Muscle of arm (tissue), 12 donors: Measurements from ENCODE around the gene NATD1. TPM values are rescaled to one million over a fixed set of nuclear protein-coding genes. Genes with fewer than 3 reads are reported as not detected.

Source experiments
- DNase-seq: peaks from one replicate; pipeline ENCODE4 v3.0.0-alpha.2; 2013
- polyA plus RNA-seq, 12 donors: library from polyadenylated mRNA; unstranded; fragments of 120-200 nt; gene quantifications; one replicate each; pipeline ENCODE4 v1.2.1, GENCODE V29; 2013; ENCODE audit not compliant: insufficient read length in 12 of 12

The NATD1 gene
- polyA plus RNA-seq, 12 donors: 9.9 to 26.2 (median 13.0) TPM; not detected in 1

DNA sequence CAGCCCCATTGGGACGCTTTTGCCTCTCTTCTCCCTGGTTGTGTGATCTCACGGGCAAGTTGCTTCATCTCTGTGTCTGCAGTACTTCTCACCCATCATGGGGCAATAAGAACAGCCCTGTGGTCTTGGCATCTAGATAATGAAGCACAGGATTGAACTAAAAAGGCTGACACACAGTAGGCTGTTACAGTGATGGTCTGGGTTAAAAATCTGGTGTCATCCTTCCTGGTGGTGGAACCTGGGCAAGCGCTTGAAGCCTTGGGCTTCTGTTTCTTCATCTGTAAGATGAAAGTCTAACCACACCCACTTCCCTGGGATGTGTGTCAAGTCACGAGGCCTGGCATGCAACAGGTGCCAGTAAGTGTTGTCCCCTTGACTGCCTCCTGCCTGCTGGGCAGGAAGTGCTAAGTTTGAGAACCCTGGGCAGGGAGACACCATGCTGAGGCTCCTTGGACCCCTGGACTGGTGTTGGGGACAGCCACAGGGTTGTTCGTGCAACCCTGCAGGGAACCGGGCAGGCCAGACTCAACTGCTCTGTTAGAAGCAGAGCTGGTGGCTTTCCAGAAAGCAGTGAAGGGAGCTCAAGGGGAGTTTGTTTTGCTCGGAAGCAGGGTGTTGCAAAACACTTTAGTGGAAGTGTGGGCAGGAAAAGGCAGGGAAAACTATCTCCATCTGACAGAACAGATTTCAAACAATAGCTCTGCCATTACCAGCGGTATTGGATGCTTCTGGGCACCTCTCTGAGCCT is 25.4 kb upstream of the NATD1 start:
- no peak for DNase-seq

DNA sequence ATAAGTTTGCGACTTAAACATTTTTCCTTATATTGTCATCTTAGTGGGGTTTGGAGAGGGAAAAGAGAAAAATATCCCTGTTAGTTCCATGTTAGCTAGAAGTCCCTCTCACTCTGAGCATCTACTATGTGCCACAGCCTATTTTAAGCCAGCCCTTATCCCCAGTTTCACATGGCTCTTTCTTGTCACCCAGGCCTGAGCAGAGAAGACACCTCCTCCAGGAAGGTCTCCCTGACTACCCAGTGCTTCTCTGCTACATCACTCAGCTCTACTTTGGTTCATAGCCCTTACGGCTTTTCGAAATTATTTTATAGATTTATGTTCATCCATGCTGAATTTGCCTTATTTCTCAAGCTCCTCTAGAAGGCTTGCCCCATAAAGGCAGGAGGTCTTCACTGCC is 24.1 kb upstream of the NATD1 start:
- DNase-seq: no peak

DNA sequence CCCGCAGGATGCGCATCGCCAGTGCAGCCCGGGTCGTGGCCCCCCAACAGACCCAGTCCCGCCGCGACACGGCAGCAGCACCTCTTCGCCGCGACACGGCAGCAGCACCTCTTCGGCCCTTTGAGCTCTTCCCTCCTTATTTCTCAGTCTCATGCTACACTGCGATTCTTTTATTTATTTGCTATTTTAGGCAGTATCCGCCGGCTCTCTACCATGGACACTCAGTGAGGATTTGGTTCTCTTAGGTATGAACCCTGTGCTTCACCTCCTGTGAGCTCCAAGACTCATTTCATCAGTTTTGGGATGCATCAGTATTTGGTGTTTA is 23.0 kb upstream of the NATD1 start:
- DNase-seq: no peak

DNA sequence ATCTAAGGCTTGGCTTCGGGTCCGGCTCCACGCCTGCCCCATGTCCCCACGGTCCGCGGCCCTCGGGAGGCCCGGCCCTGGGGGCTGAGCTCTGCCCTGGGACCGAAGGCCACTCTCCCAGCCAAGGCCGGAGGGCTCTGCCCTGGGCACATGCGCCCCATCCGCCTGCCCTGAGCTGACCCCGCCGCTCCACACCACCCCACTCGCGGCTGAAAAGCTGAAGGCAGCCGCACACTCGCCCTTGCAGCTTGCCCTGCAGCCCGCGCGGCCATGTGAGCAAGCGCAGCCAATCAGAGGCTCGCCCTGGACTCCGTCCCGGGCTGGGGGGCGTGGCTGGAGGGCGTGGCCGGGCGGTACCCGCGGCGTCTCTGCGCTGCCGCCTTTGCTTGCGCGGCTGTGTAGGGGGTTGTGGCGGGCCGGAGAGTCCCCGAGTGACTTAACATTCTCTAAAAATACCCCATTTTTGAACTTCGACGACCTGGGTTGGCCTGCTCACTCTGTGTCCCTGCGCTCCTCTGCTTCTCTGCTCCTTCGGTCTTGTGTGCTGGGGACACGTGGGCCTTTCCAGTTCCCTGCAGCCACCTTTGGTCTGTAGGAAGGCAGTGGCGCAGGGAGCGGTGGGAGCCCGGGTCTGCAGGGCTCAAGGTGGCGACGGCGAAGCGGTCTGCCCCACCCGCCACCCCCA is 22.5 kb upstream of the NATD1 start:
- peak; percentile 81 for DNase-seq

DNA sequence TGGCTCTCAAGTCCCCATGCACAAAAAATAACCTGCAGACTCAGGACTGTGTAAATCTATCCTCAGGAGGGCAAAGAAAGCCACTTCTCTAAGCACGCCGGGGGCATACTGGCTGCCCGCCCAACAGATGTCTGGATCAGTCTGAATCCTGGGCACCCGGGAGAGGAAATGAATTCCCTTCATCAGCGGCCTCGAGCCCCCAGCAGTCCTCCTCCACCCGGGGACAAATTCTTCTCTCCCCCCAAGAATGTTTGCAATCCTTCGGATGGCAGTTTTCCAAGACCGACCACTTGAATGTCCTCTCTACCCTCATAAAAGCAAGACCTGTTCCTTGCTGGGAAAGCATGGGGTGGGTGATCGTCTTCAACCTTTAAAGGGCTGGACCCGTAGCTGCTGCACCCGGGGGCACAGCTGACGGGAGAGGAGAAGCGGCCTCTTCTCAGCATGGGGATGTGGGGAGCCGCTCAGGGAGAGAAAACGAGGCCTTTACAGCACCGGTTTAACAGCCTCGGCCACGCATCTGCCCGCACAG is 21.9 kb upstream of the NATD1 start:
- DNase-seq: no peak

DNA sequence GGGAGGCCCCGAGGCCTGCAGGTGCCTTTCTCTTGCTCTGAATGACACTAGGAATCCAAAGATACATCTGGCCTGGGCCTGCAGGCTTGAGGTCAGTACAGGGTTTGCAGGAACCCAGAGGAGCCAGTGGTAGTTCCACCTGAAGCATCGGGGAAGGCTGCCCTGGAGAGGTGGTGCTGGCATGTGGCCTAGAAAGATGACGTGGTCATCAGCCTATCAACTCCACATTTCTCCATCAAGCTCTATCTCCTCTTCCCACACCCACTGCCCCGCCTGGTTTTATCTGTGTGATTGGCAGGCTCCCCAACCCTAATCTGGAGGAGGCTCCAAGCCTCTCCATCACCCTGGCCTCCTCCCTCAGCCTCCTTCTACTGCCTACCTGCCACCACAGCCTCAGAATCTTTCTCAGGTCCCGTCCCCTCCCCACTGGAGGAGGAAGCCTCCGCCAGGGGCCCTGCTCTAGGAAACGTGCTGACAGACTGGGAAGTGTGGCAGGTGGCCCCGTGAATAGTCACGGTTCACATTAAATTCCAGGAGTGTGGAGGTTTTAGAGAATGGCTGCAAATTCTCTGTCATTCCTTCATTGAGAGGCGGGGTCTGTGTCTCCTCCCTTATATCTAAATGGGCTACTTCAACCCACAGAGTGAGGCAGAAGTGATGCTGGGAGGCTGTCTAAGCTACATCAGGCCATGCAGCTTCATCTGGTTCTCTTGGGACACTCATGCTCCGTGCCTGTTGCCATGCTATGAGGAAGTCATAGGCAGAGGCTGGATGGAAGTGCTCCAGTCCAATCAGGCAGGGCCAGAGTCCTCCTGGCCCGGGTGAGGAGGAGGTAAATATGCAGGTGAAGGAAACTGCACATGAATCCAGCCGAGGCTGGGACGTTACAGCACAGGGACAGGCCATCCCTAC is 19.9 kb upstream of the NATD1 start:
- DNase-seq: no peak

DNA sequence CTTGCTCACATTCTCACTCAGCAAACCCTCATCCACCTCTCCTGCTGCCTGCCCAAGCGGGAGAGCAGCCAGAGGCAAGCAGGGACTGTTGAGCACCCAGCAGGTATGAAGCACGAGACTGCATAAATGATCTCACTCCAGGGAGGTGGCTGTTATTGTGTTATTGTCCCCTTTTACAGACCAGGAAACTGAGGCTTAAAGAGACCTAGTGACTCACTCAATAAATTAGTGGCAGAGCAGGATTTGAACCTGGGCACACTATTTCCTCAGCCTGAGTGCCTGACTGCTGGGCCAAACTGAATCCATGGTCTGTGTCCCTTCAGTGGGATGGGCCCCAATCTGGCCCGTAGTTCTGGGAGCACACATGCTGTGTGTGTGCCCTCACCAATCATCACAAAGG is 19.0 kb upstream of the NATD1 start:
- DNase-seq: no peak

DNA sequence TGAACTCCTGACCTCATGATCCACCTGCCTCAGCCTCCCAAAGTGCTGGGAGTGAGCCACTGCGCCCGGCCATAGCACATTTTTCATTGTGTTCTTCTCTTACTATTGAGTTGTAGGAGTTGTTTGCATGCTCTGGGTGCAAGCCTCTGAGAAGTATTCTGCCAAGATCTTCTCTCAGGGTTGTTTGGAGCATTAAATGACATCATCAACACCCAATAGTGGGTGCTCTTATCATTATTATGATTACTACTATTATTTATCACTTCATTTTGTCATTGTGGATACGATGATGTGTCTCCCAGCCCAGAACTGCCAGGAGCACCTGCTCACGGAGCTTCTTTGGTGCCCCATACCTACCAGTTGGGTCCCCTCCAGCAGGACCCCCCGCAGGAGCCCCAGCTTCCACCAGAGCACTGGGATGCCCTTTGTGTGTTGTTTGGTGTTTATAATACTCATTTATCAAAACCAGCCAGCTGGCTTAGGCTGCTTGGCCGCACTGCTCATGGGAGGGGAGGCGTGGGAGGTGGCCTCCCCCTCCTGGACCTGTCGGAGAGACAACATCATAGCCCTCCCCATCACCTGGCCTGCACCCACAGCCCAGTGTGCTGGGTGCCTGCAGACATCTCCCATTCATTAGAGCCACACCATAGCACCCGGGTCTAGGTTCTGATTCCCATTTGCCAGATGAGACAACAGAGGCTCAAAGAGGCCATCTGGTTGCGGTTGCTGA is 18.4 kb upstream of the NATD1 start:
- DNase-seq: no peak

DNA sequence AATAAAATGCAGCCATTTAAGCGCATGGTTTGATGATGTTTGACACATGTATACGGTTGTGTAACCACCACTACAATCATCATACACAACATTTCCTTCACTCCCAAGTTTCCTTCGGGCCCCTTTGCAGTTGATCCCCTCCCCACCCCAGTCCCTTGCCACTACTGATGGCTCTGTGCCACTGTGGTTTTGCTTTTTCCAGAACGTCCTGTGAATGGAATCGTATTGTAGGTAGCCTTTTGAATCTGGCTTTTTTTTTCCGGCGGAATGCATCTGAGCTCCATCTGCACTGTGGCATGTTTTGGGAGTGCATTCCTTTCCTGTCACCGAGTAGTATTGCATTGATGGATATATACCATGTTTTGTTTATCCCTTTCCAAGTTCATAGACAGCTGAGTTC is 16.2 kb upstream of the NATD1 start:
- DNase-seq: no peak

DNA sequence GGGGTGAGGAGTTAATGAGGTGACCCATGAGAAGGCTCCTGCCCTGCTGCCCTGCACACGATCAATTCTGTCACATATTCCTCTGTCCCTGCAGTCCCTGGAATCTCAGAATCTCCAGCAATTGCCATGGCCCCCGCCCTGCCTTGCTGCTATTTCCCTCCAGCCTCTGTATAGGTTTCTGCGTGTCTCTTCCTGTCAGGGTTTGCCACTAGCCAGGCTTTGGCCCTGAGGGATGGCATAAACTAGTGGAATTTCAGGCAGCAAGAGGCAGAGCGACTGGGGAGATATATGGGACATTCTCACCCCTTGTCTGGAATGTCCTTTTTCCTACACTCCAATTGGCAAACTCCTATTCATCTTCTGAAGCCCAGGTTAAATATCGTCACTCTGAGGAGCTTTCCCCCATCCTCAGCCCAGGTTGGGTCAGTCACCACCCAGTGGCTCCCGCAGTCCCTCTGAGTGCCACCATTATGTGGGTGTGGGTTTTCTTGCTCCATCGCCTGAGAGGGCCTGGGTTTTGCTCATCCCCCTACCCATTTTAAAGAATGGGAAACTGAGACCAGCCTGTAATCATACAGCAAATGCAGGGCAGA is 15.5 kb upstream of the NATD1 start:
- no peak for DNase-seq

DNA sequence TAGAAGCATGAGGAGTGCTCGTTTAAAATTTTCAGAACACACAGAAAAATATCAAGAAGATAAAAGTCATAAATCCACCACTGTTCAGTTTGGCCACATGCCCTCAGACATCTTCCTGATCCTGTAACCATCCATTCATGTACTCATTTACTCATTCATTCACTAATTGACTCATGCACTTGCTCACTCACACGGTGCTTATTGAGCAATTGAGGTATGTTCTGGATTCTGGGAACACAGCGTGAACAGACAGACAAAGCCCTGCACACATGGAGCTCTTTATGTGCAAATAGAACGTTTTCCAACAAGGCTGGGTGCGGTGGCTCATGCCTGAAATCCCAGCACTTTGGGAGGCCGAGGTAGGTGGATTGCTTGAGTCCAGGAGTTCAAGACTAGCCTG is 10.2 kb upstream of the NATD1 start:
- DNase-seq: no peak

DNA sequence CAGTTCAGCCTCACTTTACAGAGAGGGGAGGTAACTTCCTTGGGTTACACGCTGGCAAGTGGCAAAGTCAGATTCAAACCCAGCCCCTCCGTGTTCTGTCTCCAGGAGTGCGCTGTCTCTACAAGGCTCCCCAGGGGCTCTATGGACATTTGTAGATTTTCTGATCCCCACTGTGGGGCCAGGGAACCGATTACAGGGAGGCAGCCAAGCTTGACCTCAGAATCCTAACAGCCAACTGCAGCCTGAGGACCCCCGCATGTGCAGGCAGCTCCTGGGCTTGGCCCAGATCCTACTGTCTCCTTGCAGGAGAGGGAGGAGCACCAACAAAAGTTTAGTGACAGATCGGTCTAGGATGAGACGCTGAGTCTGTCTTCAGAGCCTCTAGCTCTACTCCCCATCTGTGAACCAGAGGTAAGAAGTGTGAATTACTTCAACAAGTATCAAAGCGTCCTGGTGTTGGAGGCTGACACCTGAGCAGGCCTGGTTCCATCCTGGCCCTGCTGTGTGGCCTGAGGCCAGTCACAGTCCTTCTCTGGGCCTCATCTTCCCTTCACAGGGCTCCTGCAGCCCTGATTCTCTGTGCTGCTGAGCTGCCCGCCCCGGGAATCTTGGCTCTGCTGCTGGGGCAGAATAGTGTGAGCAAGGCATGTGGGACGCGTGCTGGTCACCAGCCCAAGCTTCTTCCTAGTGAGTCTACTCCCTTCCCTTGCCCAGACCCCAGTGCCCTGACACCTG is 9.2 kb upstream of the NATD1 start:
- no peak for DNase-seq

DNA sequence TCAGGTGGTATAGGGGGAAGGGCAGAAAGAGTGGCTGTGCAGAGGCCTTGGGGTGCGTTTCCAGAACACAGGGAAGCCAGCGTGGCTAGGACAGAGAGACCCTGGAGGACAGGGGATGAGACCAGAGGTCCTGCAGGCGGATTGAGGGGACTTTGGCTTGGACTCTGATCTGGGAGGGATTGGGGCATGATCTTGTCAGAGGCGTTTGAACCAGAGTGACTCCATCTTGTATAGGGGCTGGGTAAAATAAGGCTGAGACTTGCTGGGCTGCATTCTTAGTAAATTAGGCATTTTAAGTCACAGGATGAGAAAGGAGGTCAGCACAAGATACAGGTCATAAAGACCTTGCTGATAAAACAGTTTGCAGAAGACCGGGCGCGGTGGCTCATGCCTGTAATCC is 5.4 kb upstream of the NATD1 start:
- no peak for DNase-seq

DNA sequence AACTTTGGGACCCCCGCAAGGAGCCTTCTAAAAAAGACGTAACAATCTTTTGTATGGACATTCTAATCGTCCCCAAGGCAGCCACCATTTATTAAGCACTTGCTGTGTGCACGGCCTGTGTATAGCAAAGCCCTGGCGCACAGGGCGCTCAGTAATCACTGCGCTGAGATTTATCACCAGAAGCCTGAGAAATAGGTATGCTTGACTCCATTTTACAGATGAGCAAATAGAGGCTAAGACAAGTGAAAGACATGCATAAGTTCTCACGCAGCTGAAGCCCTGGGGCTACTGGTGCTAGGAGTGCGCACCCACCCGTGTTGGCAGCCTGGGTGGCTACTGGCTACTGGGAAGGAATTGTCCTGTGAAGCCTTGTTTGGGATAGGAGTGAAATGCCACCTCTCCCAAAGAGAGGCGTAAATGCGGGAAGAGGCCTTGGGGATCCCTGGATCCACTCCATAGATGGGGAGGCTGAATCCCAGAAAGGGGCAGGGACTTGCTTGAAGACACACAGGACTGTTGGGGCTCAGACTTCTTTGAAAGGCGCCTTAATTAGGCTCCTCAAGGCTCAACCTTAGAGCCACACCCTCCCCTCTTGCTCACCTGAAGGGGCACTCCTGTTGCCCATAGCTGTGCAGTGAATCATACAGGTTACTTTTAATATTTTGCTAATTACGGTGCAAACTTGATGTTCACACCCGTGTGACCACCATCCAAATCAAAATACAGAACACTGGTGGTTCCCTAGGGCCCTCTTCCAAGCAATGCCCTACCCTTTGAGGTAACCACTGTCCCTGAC is 634 bp upstream of the NATD1 start:
- DNase-seq: no peak

DNA sequence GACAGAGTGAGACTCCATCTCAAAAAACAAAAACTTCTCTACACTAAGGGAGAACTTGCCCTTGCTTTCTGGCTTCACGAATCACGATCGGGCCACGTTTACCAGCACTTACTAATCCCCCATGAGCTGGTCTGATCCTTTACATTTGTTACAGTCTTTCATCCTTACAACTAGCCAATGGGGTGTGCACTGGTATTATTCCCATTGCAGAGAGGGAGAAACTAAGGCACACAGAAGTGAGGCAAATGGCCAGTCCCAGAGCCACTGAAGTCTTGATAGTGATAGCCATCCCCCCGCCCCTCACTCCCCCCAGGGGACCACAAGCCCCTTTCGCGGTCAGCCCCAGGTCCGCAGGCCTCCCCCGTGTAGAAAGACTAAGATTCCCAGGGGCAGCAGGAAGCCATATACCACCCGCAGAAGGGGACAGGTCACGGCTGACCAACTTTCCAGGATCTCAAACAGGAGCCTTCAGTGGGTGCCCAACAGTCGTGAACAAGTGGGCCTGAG is 868 bp downstream of the NATD1 start:
- DNase-seq: no peak

DNA sequence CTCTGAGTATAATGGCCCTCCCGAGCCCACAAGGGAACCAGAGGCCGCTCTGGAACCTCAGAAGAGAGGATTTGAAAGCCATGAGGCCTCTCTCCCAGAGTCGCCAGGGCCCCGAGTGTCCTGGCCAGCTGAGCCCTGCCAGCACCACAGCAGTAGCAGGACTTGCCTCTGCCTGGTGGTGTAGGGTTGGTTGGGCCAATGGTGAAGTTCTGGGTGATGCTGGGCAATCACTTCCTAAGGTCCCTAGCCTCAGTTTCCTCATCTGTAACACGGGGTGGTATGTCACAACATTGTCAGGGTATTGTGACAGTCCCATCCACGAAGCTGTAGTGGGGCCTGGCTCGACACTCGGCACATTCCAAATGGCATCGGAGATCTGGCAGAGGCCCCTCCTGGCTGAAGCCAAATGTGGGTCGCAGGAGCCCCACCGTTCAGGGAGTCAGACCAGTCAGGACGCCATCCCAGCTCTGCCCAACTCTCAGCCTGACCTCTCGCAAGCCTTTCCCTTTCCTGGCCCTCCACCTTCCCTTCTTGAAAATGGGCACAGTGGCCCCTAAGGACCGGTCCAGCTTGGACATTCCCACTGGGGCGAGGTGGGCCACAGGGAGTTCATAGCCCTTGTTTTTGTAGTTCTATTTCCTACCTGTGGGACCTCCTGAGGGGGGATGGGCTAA is 1.7 kb downstream of the NATD1 start:
- no peak for DNase-seq

DNA sequence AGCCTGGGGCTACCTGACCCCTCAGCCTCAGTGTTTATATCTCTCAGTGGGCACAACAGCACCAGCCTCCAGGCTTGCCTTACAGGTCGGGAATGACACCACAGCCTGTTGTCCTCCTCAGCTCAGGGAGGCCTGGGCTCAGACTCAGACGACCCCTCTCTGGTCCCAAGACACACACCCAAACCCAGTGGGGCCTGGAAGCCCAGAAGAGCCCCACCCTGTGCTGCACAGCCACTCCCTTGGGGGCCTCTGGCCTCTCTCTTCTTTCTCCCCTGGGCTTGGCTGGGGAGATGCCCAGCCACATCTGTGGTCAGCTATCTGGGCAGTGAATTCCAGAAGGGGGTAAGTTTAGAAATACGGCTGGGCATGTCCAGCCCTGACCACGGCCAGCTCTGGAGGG is 2.4 kb downstream of the NATD1 start:
- DNase-seq: no peak

DNA sequence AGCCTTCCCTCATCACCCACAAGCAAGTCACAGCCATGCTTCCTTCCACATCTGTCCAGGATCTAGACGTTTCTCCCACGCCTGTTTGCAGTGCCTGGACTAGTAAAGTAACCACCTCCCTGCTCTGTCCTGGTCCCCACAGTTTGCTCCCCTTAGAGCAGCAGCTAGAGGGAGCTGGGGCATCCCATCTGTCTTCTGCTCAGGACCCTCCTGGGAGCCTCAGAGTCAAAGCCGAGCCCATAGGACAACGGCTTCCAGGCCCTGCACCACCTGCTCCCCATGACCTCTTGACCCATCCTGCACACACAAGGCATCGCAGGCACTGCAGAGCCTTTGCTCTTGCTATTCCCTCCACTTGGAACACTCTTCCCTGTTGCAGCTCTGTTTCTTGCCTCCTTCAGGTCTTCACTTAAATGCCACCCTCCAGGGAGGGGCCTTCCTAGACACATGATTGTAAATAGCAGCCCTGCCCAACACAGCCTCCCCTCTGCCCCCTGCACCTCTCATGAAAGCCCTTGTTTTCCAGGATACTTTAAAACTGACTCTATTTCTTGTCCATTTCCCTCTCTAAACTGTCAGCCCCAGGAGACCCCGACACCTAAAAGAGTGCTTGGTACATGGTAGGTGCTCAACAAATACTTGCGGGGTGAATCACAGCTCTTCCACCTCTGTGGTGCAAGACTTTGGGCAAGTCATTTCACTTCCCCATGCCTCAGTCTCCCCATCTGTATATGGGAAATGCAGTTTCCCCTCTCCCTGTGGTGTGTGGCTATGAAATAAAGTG is 3.1 kb downstream of the NATD1 start:
- no peak for DNase-seq
